K562 (cell line): ENCODE measurements around the gene RBPJ. TPM values are rescaled to one million over a fixed set of nuclear protein-coding genes. Genes with fewer than 3 reads are reported as not detected.

ENCODE experiments used
- ATAC-seq: fragments of 200-7000 bp; cut with Tn5 transposase; 3 replicates; pipeline ENCODE4 v1.9.1; 2020; ENCODE audit warnings: moderate library complexity
- BruUV-seq: library from RNA; stranded (reverse); fragments of 400-500 nt; replicated peaks from 2 replicates; lab custom pipeline; 2021; lab: Mats Ljungman, UMichigan
- CTCF ChIA-PET: fragments of 300-600 bp; formaldehyde crosslinking; extraction: SDS; loops from one replicate; lab custom pipeline; 2021; ENCODE audit warnings: low intra/inter-chr PET ratio; lab: Yijun Ruan, JAX
- POLR2A ChIA-PET: fragments of 300-600, 350-650 bp; sonication (Branson Sonifier 250); formaldehyde crosslinking; extraction: SDS; loops from one replicate; lab custom pipeline; 2021; ENCODE audit warnings: antibody characterized with exemption, inconsistent platforms; lab: Yijun Ruan, JAX
- DNase-seq, 4 experiments: peaks; one replicate each; pipeline versions ENCODE4 v3.0.0 to v3.0.0-alpha.2; 2011 to 2018; ENCODE audit warnings: low spot score in 3 of 4, mixed read lengths in 3 of 4; ENCODE audit errors: extremely low read depth in 1 of 4
- FAIRE-seq: peaks from 2 replicates; lab custom pipeline; 2011; peaks lifted over from hg19 to GRCh38; lab: Jason Lieb, UNC
- H2AFZ ChIP-seq: 2 replicates; pipeline ENCODE4 v1.6.0; 2011; ENCODE audit warnings: low read depth, low read length, control low read depth, inconsistent platforms
- H3K27ac ChIP-seq: fragments of 200-600 bp; 3 replicates; pipeline ENCODE4 v1.8.0; 2011; ENCODE audit warnings: low read depth, mild to moderate bottlenecking, control low read depth, inconsistent platforms, low read length, moderate library complexity, mixed read lengths; ENCODE audit errors: extremely low read depth
- H3K27me3 ChIP-seq, 2 experiments: fragments of 300-600 bp in 1 of 2; 2 replicates in 1 of 2; 3 replicates in 1 of 2; pipeline versions ENCODE4 v1.6.0 to v1.8.0; 2011; ENCODE audit warnings: inconsistent platforms in 2 of 2, low read length in 2 of 2, mild to moderate bottlenecking in 1 of 2, mixed read lengths in 1 of 2, moderate library complexity in 1 of 2; ENCODE audit not compliant: control insufficient read depth in 2 of 2, insufficient read depth in 2 of 2
- H3K36me3 ChIP-seq: fragments of 300-600 bp; 3 replicates; pipeline ENCODE4 v1.8.0; 2011; ENCODE audit warnings: mild to moderate bottlenecking, low read length, inconsistent platforms; ENCODE audit not compliant: control insufficient read depth, insufficient read depth
- H3K4me1 ChIP-seq, 2 experiments: fragments of 200-600 bp in 1 of 2; replicated peaks in 1 of 2; 2 replicates in 1 of 2; 3 replicates in 1 of 2; pipeline versions ENCODE4 v1.5.1 to v1.8.0; 2011; ENCODE audit warnings: inconsistent platforms in 2 of 2, low read length in 2 of 2, mild to moderate bottlenecking in 1 of 2, mixed read lengths in 1 of 2, moderate library complexity in 1 of 2; ENCODE audit not compliant: control insufficient read depth in 2 of 2, insufficient read depth in 2 of 2
- H3K4me2 ChIP-seq: 2 replicates; pipeline ENCODE4 v1.6.1; 2011; ENCODE audit warnings: low read length, control low read depth, inconsistent platforms, mixed read lengths; ENCODE audit not compliant: insufficient read depth
- H3K4me3 ChIP-seq: fragments of 200-600 bp; sonication (generic), shearing (Covaris generic); 2 replicates; pipeline ENCODE4 v1.5.1; 2016; ENCODE audit warnings: control low read depth, inconsistent platforms
- H3K79me2 ChIP-seq: fragments of 200-600 bp; 3 replicates; pipeline ENCODE4 v1.8.0; 2011; ENCODE audit warnings: low read length, inconsistent platforms; ENCODE audit not compliant: control insufficient read depth, insufficient read depth
- H3K9ac ChIP-seq, 2 experiments: 2 replicates each; pipeline versions ENCODE4 v1.6.0 to v1.6.1; 2011; ENCODE audit warnings: low read depth in 2 of 2, low read length in 2 of 2, control low read depth in 1 of 2, inconsistent platforms in 1 of 2, mild to moderate bottlenecking in 1 of 2, mixed read lengths in 1 of 2; ENCODE audit not compliant: insufficient read depth in 1 of 2
- H3K9me1 ChIP-seq: one replicate; pipeline ENCODE4 v1.6.0; 2011; ENCODE audit warnings: inconsistent platforms, mild to moderate bottlenecking, low read length, moderate library complexity; ENCODE audit not compliant: control insufficient read depth, insufficient read depth
- H3K9me3 ChIP-seq: replicated peaks from 2 replicates; pipeline ENCODE4 v1.5.1; 2011; ENCODE audit warnings: low read depth, low read length, inconsistent platforms; ENCODE audit not compliant: control insufficient read depth, insufficient read depth
- H4K20me1 ChIP-seq: replicated peaks from 2 replicates; pipeline ENCODE4 v1.6.1; 2011; ENCODE audit warnings: low read length, inconsistent platforms, mixed read lengths; ENCODE audit not compliant: control insufficient read depth, insufficient read depth
- BRF1 ChIP-seq: IDR thresholded peaks from 3 replicates; pipeline ENCODE4 v1.6.1; 2011; ENCODE audit warnings: borderline replicate concordance, mild to moderate bottlenecking; ENCODE audit not compliant: insufficient read length; ENCODE audit errors: extremely low read depth
- CBFB ChIP-seq: sonication (generic); formaldehyde crosslinking; IDR thresholded peaks from 2 replicates; pipeline ENCODE4 v1.4.0; 2020; ENCODE audit warnings: mild to moderate bottlenecking, missing genetic modification reagents
- CXXC5 ChIP-seq: fragments of 250-450 bp; sonication (Bioruptor Pico); IDR thresholded peaks from 2 replicates; pipeline ENCODE4 v1.8.0; 2022; ENCODE audit warnings: inconsistent platforms, mild to moderate bottlenecking, moderate library complexity
- DEAF1 ChIP-seq: fragments of 450-650 bp; formaldehyde crosslinking; IDR thresholded peaks from 2 replicates; pipeline ENCODE4 v1.4.0; 2020; ENCODE audit warnings: mild to moderate bottlenecking, moderate library complexity
- GATA2 ChIP-seq: sonication (generic); formaldehyde crosslinking; IDR thresholded peaks from 2 replicates; pipeline ENCODE4 v1.4.0; 2020; ENCODE audit warnings: mild to moderate bottlenecking, missing genetic modification reagents
- HDAC1 ChIP-seq, 2 experiments: fragments of 450-650 bp; IDR thresholded peaks; 2 replicates each; pipeline ENCODE4 v1.6.1; 2016 to 2017; ENCODE audit warnings: inconsistent platforms in 1 of 2, mild to moderate bottlenecking in 1 of 2, moderate library complexity in 1 of 2
- PCBP1 ChIP-seq: fragments of 200-400 bp; formaldehyde crosslinking; IDR thresholded peaks from 2 replicates; pipeline ENCODE4 v1.6.1; 2018; ENCODE audit warnings: mild to moderate bottlenecking, low read depth, low read length; ENCODE audit not compliant: poor library complexity, severe bottlenecking
- USF1 ChIP-seq: sonication (generic); formaldehyde crosslinking; IDR thresholded peaks from 2 replicates; pipeline ENCODE4 v1.9.0; 2022; ENCODE audit warnings: mild to moderate bottlenecking, missing genetic modification reagents
- ZNF232 ChIP-seq: sonication (generic); formaldehyde crosslinking; IDR thresholded peaks from 2 replicates; pipeline ENCODE4 v1.8.0; 2022; ENCODE audit warnings: mild to moderate bottlenecking, missing genetic modification reagents
- ZNF24 ChIP-seq: fragments of 450-650 bp; IDR thresholded peaks from 2 replicates; pipeline ENCODE4 v1.6.1; 2016
- ZNF318 ChIP-seq, 2 experiments: fragments of 450-650 bp; IDR thresholded peaks; 2 replicates each; pipeline ENCODE4 v1.6.1; 2016; ENCODE audit warnings: mild to moderate bottlenecking in 2 of 2, borderline replicate concordance in 1 of 2, low read depth in 1 of 2, moderate library complexity in 1 of 2
- WGBS: fragments of 100-300 bp; shearing (Covaris generic); methylation state at CpG from one replicate; pipeline ENCODE4 v1.1.6; 2016; ENCODE audit warnings: low coverage, mixed read lengths; ENCODE audit not compliant: insufficient coverage; ENCODE audit errors: missing lambda C conversion rate; 5-methylcytosine and 5-hydroxymethylcytosine counted together
- in situ Hi-C: fragments of 300-500 bp; cut with MboI; formaldehyde crosslinking; loops from 4 replicates; pipeline ENCODE4 v1.15.0; 2018; ENCODE audit warnings: inconsistent platforms, mixed read lengths
- intact Hi-C: fragments of 100-400 bp; cut with micrococcal nuclease; formaldehyde crosslinking; loops from 2 replicates; pipeline ENCODE4 v1.14.2; 2022
- polyA plus RNA-seq, 8 experiments: library from polyadenylated mRNA; depleted of rRNA in 4 of 8; stranded (reverse) in 5 of 8; unstranded in 3 of 8; fragments of >200 nt; fragmentation: Nextera tagmentation in 2 of 8; fragmentation: Illumina TruSeq in 1 of 8; extraction: Ambion mirVana in 2 of 8; extraction: Trizol in 1 of 8; gene quantifications; 2 replicates each; pipeline versions ENCODE4 v1.2.1 to v1.2.3, GENCODE V29; 2011 to 2014; ENCODE audit warnings: inconsistent platforms in 1 of 8, missing spikeins in 1 of 8
- total RNA-seq, 7 experiments: library from RNA; depleted of rRNA in 6 of 7; stranded (reverse); fragments of >200 nt in 6 of 7; fragmentation: Illumina TruSeq in 2 of 7; extraction: Trizol in 2 of 7; gene quantifications; 2 replicates each; pipeline versions ENCODE4 v1.2.1 to v1.2.3, GENCODE V29; 2011 to 2021; ENCODE audit warnings: low replicate concordance in 1 of 7

RBPJ gene
- total and polyA plus RNA-seq, 9 of the 15 experiments (the other 6 are each of a cell fraction or from before 2014, with no cell fraction given), result 17.2 to 49.4 (median 33.8) TPM

- no peaks in the 10 kb centered on the region for H3K9me3 ChIP-seq
- POLR2A ChIA-PET, result no interaction called here
- no TSS peak for BruUV-seq
- no peaks in the 10 kb centered on the region for H3K36me3 ChIP-seq
- WGBS, result no CpG with 5 or more reads among the region's 1 CpG
- no peaks in the 10 kb centered on the region for H3K79me2 ChIP-seq
- H4K20me1 ChIP-seq, result no peaks in the 10 kb centered on the region
- DNase-seq, result no peak
- H3K9me1 ChIP-seq, result no peaks in the 10 kb centered on the region
- intact Hi-C loops, result no loop called here
- CTCF ChIA-PET, result no interaction called here
- no peaks in the 10 kb centered on the region for H3K4me1 ChIP-seq
- ATAC-seq, result no peak
- H3K4me2 ChIP-seq, result no peak overlapping the region
- H3K9ac ChIP-seq, result no peak overlapping the region
- no peak overlapping the region for H3K27ac ChIP-seq
- H3K27me3 ChIP-seq, result peaks cover 4 to 26% of the 10 kb centered on the region in 2 experiments; a peak in 4 of 5 replicates
- no peak overlapping the region for H2AFZ ChIP-seq
- in situ Hi-C loops, result no loop called here
- H3K4me3 ChIP-seq, result no peak overlapping the region
- FAIRE-seq, result no peak
- TF ChIP-seq BRF1 (no peak), HDAC1 (IDR thresholded peaks at IDR 0.05) (no peak), CBFB (CRISPR knock-in tag) (no peak), GATA2 (CRISPR knock-in tag) (no peak), ZNF318 (IDR thresholded peaks at IDR 0.05; ENCODE audit: borderline replicate concordance in 1 of 2, low read depth in 1 of 2) (no peak), DEAF1 (no peak), CXXC5 (no peak), ZNF232 (CRISPR knock-in tag) (no peak), PCBP1 (no peak), ZNF24 (no peak), USF1 (CRISPR knock-in tag) (no peak)
Observed at GRCh38 chr4:26281881-26282280, 38.9 kb upstream of the RBPJ start.
